Right lobe of liver (tissue), 6 donors: Measurements from ENCODE around the gene UGT2B11. TPM values are rescaled to one million over a fixed set of nuclear protein-coding genes. Genes with fewer than 3 reads are reported as not detected.
A peak's percentile ranks its signal among the peaks of the same experiment; 100 is the strongest.
"Not testable (repeated sequence)": the region's sequence is repeated elsewhere in the genome, so short reads cannot be mapped to it uniquely, and the experiment has no call there.

Experiments used
- ATAC-seq, 4 donors: fragments of 200-7000 bp; cut with Tn5 transposase; one replicate each; pipeline ENCODE4 v1.9.1; 2020; ENCODE audit warnings: mild to moderate bottlenecking in 4 of 4, moderate library complexity in 4 of 4
- DNase-seq, 3 donors: peaks; one replicate each; pipeline ENCODE4 v3.0.0-alpha.2; 2020
- H3K27ac ChIP-seq, 3 donors: fragments of 200-600 bp; one replicate each; pipeline ENCODE4 v1.8.0; 2022
- H3K27me3 ChIP-seq, 2 donors: fragments of 200-600 bp; one replicate each; pipeline ENCODE4 v1.8.0; 2022
- H3K36me3 ChIP-seq, 4 donors: fragments of 200-600 bp; sonication (generic) in 1 of 4; one replicate each; pipeline versions ENCODE4 v1.5.1 to v1.8.0; 2017 to 2022; ENCODE audit warnings: control low read depth in 1 of 4
- H3K4me1 ChIP-seq, 4 donors: fragments of 200-600 bp; sonication (generic) in 1 of 4; one replicate each; pipeline versions ENCODE4 v1.5.1 to v1.8.0; 2017 to 2022; ENCODE audit warnings: control low read depth in 1 of 4
- H3K4me3 ChIP-seq, 3 donors: fragments of 200-600 bp; one replicate each; pipeline ENCODE4 v1.8.0; 2022
- H3K9me3 ChIP-seq, 4 donors: fragments of 200-600 bp; sonication (generic) in 1 of 4; one replicate each; pipeline versions ENCODE4 v1.5.1 to v1.8.0; 2017 to 2022; ENCODE audit warnings: control low read depth in 1 of 4
- CTCF ChIP-seq, 4 donors: fragments of 200-600 bp in 3 of 4; fragments of 450-650 bp in 1 of 4; IDR thresholded peaks; one replicate each; pipeline versions ENCODE4 v1.5.1 to v1.8.0; 2016 to 2022; ENCODE audit warnings: antibody characterized with exemption in 4 of 4, mild to moderate bottlenecking in 2 of 4
- POLR2A ChIP-seq: fragments of 450-650 bp; IDR thresholded peaks from one replicate; pipeline ENCODE4 v1.6.1; 2017; ENCODE audit warnings: antibody characterized with exemption, mild to moderate bottlenecking
- WGBS: methylation state at CpG from one replicate; pipeline ENCODE4 v1.1.6; 2018; ENCODE audit warnings: low coverage, low lambda C conversion rate; ENCODE audit not compliant: insufficient coverage; ENCODE audit errors: missing lambda C conversion rate; 5-methylcytosine and 5-hydroxymethylcytosine counted together
- intact Hi-C, 2 donors: fragments of 100-400 bp; cut with DNase I; formaldehyde crosslinking; loops; one replicate each; pipeline versions ENCODE4 v1.11.2 to v1.14.1; 2022
- long read RNA-seq: library from polyadenylated mRNA; unstranded; transcript quantifications from one replicate; pipeline ENCODE4 v2.0.0, GENCODE V29; 2019
- total RNA-seq, 6 experiments: library from RNA; depleted of rRNA in 2 of 6; stranded (reverse); fragments of >200 nt in 2 of 6; fragmentation: NEBNext Ultra II Directional in 3 of 6; extraction: Animal tissue kit (Norgen Biotek cat#: 25700) in 3 of 6; gene quantifications; one replicate each; pipeline versions ENCODE4 v1.1.0 to v1.2.4, GENCODE V29; 2016 to 2023
- donor health status: DM: no; HTN: yes; CAD: no.
- donor health status: DM: no; HTN: no; CAD: no.
- donor health status: DM: no; HTN: no; CAD: no.
- donor health status: DM: no; HTN: yes; CAD: no.
- donor health status: DM: no; HTN: yes; CAD: no.

UGT2B11 gene
- total RNA-seq: 1 to 10 TPM in 3 of 6 experiments, under 1 TPM in 3; 0.29 to 1.4 (median 1.1) TPM
- long read RNA-seq: 0 reads

DNA sequence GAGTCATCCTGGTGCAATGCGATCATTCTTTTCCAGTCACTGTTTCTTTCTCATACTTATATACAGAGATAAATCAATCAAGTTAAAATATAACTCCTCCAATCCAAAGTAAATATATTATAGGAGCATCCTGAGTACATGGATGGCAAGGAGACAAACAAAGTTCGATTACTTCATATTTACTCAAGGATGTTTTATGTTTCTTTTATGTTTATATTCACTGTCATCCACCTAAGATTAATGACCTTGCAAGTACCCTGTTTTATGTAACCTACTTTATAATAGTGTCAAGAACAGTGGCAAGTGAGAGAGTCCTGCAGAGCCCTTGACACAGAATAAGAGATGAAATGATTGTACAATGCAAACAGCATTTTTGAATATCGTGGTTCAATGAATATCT, at the start of gene UGT2B11:
UGT2B11 (minus strand) TSS at position 33 of the 400 bp plus-strand sequence; CDS start at position 7, 26 bp downstream.
- TF ChIP-seq POLR2A: no peak
- TF ChIP-seq CTCF (IDR thresholded peaks at IDR 0.05): no peak
- Histone ChIP-seq H3K27ac (no peak within 1 kb of the TSS), H3K36me3 (no peaks in the 10 kb centered on the region), H3K4me1 (peaks cover 0 to 7% (median 0%) of the 10 kb centered on the region in 4 donors), H3K9me3 (no peaks in the 10 kb centered on the region), H3K4me3 (no peak within 1 kb of the TSS), H3K27me3 (no peaks in the 10 kb centered on the region)
- DNase-seq (no peak), ATAC-seq (no peak)
- WGBS: 19% methylated on average over 3 of the region's 3 CpGs
- intact Hi-C loops: no loop called here

DNA sequence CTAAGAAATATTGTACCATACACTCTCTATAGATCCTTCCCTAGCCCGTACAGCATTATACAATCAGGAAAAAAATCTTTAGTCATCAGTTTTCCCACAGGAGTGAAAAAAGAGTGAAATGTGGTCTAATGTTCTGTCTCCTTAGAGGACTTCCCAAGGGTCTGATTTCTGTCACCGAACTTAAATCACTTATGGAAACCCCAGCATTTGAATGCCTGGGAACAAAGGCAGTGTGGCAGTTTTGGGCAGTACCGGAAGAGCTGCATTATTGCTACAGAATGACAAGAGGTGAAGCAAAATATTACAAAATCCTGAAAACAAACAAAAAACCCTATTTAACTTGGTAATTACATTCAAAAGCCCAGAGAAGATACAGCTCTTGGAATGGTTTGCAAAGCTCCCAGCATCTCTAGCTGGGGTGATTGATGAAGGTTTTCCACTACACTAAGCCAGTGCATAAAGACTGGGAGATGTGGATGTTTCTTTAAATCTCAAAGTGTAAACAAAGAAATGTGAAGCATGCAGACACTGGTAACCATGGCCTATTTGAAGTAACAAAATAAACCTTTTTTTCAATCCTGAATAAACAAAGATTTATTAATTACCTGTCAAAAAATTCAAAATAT, 38.7 kb upstream of the UGT2B11 start:
- intact Hi-C loops, H3K9me3 ChIP-seq, H3K4me3 ChIP-seq, ATAC-seq, H3K4me1 ChIP-seq, H3K27me3 ChIP-seq, H3K36me3 ChIP-seq, DNase-seq, H3K27ac ChIP-seq: not testable (repeated sequence)
- WGBS: 71% methylated on average over 3 of the region's 3 CpGs

- H3K4me1 ChIP-seq, H3K36me3 ChIP-seq, H3K27ac ChIP-seq, ATAC-seq, H3K9me3 ChIP-seq, intact Hi-C loops, DNase-seq, H3K4me3 ChIP-seq, H3K27me3 ChIP-seq: not testable (repeated sequence)
- 58% methylated on average over 2 of the region's 2 CpGs for WGBS
Observed at GRCh38 chr4:69250884-69251283, 36.3 kb upstream of the UGT2B11 start.

DNA sequence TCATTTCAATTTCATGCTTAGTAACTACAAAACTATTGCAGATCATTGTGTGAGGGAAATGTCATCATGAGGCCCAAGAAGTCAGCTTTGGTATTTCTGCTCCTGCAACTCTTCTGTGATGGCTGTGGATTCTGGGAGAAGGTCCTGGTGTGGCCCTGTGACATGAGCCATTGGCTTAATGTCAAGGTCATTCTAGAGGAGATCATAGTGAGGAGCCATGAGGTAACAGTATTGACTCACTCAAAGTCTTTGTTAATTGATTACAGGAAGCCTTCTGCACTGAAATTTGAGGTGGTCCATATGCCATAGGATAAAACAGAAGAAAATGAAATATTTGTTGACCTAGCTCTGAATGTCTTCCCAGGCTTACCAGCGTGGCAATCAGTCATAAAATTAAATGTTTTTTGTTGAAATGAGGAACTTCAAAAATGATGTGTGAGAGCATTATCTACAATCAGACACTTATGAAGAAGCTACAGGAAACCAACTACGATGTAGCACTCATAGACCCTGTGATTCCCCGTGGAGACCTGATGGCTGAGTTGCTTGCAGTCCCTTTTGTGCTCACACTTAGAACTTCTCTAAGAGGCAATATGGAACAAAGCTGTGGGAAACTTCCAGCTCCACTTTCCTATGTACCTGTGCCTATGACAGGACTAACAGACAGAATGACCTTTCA, 28.2 kb upstream of the UGT2B11 start:
- H3K9me3 ChIP-seq, ATAC-seq, H3K36me3 ChIP-seq, DNase-seq, H3K4me1 ChIP-seq, H3K27ac ChIP-seq, H3K27me3 ChIP-seq, H3K4me3 ChIP-seq, intact Hi-C loops: not testable (repeated sequence)
- 59% methylated on average over 2 of the region's 3 CpGs for WGBS

- H3K4me3 ChIP-seq, H3K9me3 ChIP-seq, H3K36me3 ChIP-seq, H3K27me3 ChIP-seq, DNase-seq, H3K4me1 ChIP-seq, ATAC-seq, intact Hi-C loops, H3K27ac ChIP-seq: not testable (repeated sequence)
- 59% methylated on average over 2 of the region's 2 CpGs for WGBS
Observed at GRCh38 chr4:69241746-69242145, 27.2 kb upstream of the UGT2B11 start.

DNA sequence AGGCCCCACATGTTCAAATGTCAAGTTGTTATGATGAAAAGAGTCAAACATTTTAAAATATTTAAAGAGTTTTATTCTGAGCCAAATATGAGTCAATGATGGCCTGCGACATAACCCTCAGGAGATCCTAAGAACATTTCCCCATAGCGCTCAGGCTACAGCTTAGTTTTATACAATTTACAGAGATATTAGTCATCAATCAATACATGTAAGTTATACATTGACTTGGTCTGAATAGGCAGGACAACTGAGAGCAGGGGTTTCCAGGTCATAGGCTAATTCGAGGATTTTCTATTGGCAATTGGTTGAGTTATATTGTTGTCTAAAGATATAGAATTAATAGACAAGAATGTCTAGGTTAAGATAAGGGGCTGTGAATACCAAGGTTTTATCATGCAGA, 26.2 kb upstream of the UGT2B11 start:
- WGBS: 31% methylated on average over 3 of the region's 3 CpGs
- H3K4me1 ChIP-seq, DNase-seq, H3K27me3 ChIP-seq, H3K36me3 ChIP-seq, H3K9me3 ChIP-seq, H3K4me3 ChIP-seq, intact Hi-C loops, H3K27ac ChIP-seq: not testable (repeated sequence)
- peak in 2 of 4 donors; percentile 69 to 72 for ATAC-seq

DNA sequence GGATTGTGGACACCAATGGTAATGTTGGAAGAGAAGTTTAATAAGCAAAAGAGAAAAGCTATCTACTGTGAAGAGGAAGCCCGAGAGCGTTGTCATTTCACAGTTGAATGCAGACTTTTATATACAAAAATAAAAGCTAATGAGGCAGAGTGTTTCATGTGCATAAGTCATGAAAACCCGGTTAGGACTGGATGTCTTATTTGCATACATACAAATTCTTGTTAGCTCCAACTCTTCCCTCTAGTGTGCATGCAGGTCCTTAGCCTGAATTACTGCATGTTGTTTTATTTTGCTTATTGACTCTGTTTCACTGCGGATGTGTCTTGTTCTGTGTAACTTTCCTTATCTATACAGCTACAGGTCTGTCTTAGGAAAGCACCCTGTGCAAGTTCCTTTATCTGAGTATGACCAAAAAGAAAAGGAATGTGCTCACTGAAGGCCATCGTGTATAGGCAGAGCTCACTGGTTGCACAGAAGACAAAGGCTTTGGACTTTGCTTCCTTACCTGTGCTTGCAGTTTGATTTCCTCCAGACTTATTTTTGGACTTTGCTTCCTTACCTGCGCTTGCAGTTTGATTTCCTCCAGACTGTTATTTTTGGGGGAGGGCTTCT, 25.1 kb upstream of the UGT2B11 start:
- peak in 1 of 4 donors; percentile 49 for ATAC-seq
- intact Hi-C loops: no loop called here
- Histone ChIP-seq H3K27me3 (no peaks in the 10 kb centered on the region), H3K4me1 (no peaks in the 10 kb centered on the region), H3K27ac (no peak overlapping the region), H3K36me3 (no peaks in the 10 kb centered on the region), H3K4me3 (no peak overlapping the region), H3K9me3 (no peaks in the 10 kb centered on the region)
- no peak for TF ChIP-seq CTCF (IDR thresholded peaks at IDR 0.05)
- no peak for TF ChIP-seq POLR2A
- WGBS: 39% methylated on average over 6 of the region's 6 CpGs
- no peak for DNase-seq
